ENCODE measurements around the gene HABP2. TPM values are rescaled to one million over a fixed set of nuclear protein-coding genes. Genes with fewer than 3 reads are reported as not detected.

The HABP2 gene
- total RNA-seq, 3 donors from 2014 or later: not detected

DNA sequence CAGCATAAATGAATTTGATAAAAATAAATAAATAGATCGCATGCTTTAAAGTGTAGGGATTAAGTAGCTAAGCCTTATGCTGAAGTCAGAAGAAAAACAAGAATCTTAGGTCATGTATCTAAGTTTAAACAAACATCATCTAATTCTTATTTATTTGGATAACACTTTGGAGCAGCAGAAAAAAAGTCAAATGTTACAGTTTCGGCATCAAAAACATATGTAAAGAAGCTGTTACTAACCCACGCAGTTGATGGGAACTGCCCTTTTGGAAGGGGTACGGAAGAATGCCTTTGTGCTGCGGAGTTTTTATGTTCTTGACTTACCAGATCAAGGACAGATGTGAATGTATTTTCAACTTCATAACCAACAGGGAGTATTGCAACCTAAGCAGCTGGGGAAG, 37.3 kb upstream of the HABP2 start:
- ATAC-seq: no peak
- TF ChIP-seq, protein P1, sequence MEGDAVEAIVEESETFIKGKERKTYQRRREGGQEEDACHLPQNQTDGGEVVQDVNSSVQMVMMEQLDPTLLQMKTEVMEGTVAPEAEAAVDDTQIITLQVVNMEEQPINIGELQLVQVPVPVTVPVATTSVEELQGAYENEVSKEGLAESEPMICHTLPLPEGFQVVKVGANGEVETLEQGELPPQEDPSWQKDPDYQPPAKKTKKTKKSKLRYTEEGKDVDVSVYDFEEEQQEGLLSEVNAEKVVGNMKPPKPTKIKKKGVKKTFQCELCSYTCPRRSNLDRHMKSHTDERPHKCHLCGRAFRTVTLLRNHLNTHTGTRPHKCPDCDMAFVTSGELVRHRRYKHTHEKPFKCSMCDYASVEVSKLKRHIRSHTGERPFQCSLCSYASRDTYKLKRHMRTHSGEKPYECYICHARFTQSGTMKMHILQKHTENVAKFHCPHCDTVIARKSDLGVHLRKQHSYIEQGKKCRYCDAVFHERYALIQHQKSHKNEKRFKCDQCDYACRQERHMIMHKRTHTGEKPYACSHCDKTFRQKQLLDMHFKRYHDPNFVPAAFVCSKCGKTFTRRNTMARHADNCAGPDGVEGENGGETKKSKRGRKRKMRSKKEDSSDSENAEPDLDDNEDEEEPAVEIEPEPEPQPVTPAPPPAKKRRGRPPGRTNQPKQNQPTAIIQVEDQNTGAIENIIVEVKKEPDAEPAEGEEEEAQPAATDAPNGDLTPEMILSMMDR (IDR thresholded peaks at IDR 0.05): no peak

DNA sequence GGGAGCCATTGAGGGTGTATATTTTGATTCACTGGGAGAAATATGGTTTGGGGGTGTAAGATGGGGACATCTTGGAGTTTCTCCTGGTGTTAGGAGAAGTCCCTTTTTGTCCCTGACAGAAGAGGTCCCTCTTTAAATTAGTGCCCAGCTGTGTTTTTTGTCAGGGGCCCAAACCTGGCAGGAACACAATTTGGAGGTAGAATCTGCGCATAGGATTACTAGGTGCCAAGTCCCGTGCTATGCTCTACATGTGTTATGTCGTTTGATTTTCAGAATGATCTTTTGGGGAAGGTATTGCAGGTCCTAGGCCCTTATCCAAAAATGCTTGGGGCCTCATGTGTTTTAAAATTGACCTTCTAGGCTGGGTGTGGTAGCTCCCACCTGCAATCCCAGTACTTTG, 36.8 kb upstream of the HABP2 start:
- no peaks in the 10 kb centered on the region for H3K4me1 ChIP-seq (ENCODE audit: low read depth)
- H3K9me3 ChIP-seq: no peaks in the 10 kb centered on the region
- no peak overlapping the region for H3K4me3 ChIP-seq
- DNase-seq (no peak), ATAC-seq (no peak)
- TF ChIP-seq, protein P1 (IDR thresholded peaks at IDR 0.05): no peak
- no peaks in the 10 kb centered on the region for H3K36me3 ChIP-seq (ENCODE audit: low read depth)
- intact Hi-C loops (cut with DNase I, micrococcal nuclease): no loop called here

More for the DNA sequence above, 37.3 kb upstream of the HABP2 start:
- Histone ChIP-seq H3K4me3 (no peak overlapping the region), H3K9me3 (no peaks in the 10 kb centered on the region), H3K4me1 (ENCODE audit: low read depth) (no peaks in the 10 kb centered on the region), H3K36me3 (ENCODE audit: low read depth) (no peaks in the 10 kb centered on the region)
- intact Hi-C loops (cut with DNase I, micrococcal nuclease): no loop called here
- no peak for DNase-seq

DNA sequence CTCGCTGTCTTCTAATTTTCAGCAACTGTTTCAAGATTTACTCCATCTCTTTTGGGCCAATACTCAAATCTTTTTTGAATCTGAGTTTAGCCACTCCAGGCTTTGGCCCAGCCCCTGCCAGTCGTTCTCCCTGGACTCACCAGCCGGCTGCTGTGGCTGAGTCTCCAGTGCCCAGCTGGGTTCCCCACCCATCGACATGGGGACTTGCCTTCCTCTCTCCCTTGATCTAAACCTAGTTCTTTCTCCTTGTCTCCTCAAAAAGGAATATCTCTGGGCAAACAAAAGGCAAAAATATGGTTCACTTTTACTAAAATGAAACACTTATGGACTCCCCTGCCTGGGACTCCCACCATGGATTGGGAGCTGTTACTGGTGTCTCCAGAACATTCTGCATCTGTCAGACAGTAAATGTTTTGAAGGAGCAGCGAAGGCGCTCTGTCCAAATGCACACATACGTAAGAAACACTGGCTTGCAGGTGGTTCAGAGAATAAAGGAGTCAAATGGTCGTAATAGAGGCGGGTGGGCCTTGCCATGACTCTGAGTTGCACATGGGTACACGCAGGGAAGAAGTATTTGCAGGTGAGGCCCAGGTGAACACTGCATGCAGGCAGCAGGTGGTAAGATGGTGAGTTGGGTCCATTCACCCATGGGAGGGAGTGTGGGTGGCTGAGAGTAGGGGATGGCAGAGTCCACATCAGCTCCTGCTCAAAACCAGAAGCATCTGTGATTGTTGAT, 35.5 kb upstream of the HABP2 start:
- Histone ChIP-seq H3K4me1 (ENCODE audit: low read depth) (no peaks in the 10 kb centered on the region), H3K36me3 (ENCODE audit: low read depth) (no peaks in the 10 kb centered on the region), H3K9me3 (no peaks in the 10 kb centered on the region), H3K4me3 (no peak overlapping the region)
- DNase-seq (no peak), ATAC-seq (no peak)
- TF ChIP-seq, protein P1 (IDR thresholded peaks at IDR 0.05): no peak
- intact Hi-C loops (cut with DNase I, micrococcal nuclease): no loop called here

DNA sequence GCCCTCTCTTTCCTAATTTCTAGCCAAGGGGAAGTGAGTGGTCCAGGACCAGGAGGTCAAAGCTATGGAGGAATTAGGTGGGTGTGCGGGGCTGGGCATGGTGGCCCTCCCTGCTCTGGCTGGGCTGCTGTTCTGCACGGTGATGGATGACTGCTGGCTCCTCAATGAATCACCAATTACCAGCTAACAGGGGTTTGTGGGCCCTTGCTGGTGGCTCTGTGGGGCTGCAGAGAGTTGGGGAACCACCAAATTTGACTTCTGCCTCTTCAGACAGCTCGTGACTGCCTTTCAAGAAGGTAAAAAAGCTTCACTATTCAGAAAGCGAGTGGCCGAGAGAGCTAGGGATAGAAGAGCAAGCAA, 35.0 kb upstream of the HABP2 start:
- no peak for ATAC-seq
- Histone ChIP-seq H3K36me3 (ENCODE audit: low read depth) (no peaks in the 10 kb centered on the region), H3K4me3 (no peak overlapping the region), H3K9me3 (no peaks in the 10 kb centered on the region), H3K4me1 (ENCODE audit: low read depth) (no peaks in the 10 kb centered on the region)
- TF ChIP-seq, protein P1 (IDR thresholded peaks at IDR 0.05): no peak
- no peak for DNase-seq
- intact Hi-C loops (cut with DNase I, micrococcal nuclease): no loop called here

DNA sequence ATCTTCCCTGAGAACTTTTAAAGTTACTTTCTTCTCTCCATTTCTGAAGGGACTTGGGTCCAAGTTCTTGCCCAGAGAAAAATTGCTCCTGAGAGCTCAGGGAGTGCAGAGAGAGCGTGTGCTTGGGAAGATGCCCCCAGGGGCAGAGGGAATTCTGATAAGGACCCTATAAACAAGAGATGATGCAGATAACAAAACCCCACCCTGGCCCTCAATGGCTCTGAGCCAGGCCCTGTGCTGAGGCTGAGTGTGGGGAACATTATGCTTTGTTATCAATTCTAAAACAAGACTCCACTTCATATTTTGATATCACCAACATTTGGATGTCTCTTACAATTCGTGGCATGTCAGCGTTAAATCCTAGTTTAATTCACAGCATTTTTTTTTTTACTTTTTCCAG, 34.4 kb upstream of the HABP2 start:
- Histone ChIP-seq H3K4me3 (no peak overlapping the region), H3K9me3 (no peaks in the 10 kb centered on the region), H3K36me3 (ENCODE audit: low read depth) (no peaks in the 10 kb centered on the region), H3K4me1 (ENCODE audit: low read depth) (no peaks in the 10 kb centered on the region)
- TF ChIP-seq, protein P1 (IDR thresholded peaks at IDR 0.05): no peak
- DNase-seq (no peak), ATAC-seq (no peak)
- intact Hi-C loops (cut with DNase I, micrococcal nuclease): no loop called here
